GM12892 (cell line): ENCODE data around the gene ATP8B1.
"Not testable (repeated sequence)": the region's sequence is repeated elsewhere in the genome, so short reads cannot be mapped to it uniquely, and the experiment has no call there.

Experiments used
- DNase-seq: peaks from one replicate; pipeline ENCODE4 v3.0.0; 2011; ENCODE audit not compliant: insufficient read length
- FAIRE-seq: peaks from 2 replicates; lab custom pipeline; 2011; peaks lifted over from hg19 to GRCh38; lab: Jason Lieb, UNC
- POLR2A ChIP-seq: IDR thresholded peaks from 2 replicates; pipeline ENCODE4 v1.6.1; 2011; ENCODE audit warnings: low read depth, low read length, control low read depth
- POLR2AphosphoS5 ChIP-seq: IDR thresholded peaks from 2 replicates; pipeline ENCODE4 v1.6.1; 2011; ENCODE audit warnings: low read depth, low read length, control low read depth
- TAF1 ChIP-seq: IDR thresholded peaks from 2 replicates; pipeline ENCODE4 v1.6.1; 2011; ENCODE audit warnings: low read depth, mild to moderate bottlenecking, control low read depth, low read length, borderline replicate concordance

Gene ATP8B1

GRCh38 chr18:57748770-57749603 is 54.1 kb downstream of the ATP8B1 start:
- FAIRE-seq (no peak), DNase-seq (peak; percentile 9)
- TF ChIP-seq POLR2AphosphoS5 (no peak), TAF1 (no peak), POLR2A (no peak)

- no peak for DNase-seq
- no peak for FAIRE-seq
- no peak for TF ChIP-seq POLR2A
- no peak for TF ChIP-seq POLR2AphosphoS5
- TF ChIP-seq TAF1, result no peak
Measured at GRCh38 chr18:57747809-57748680, 55.1 kb downstream of the ATP8B1 start.

DNA sequence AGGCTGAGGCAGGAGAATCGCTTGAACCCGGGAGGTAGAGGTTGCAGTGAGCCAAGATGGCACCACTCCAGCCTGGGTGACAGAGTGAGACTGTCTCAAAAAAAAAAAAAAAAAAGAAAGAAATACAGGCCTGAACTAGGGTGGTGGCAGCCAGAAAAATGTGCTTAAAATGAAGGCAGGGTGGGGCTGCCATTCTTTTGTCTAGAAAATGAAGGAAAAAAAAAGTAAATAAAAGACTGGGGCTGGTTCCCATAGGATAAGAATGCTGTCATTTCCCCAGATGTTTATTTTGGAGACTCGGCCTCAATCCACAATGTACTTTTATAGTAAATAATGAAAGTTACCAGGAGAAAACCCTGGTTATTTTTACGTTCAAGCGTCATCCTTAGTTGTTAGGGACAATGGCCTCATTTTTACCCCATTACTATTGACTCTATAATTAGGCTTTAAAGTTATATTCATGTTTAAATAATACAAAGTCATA is 58.9 kb downstream of the ATP8B1 start:
- DNase-seq (no peak), FAIRE-seq (no peak)
- TF ChIP-seq TAF1 (no peak), POLR2A (no peak)

- no peak for FAIRE-seq
- no peak for TF ChIP-seq POLR2AphosphoS5
- DNase-seq, result no peak
Measured at GRCh38 chr18:57743008-57743407, 60.1 kb downstream of the ATP8B1 start.

- FAIRE-seq (no peak), DNase-seq (no peak)
- TF ChIP-seq TAF1 (no peak), POLR2AphosphoS5 (no peak), POLR2A (no peak)
Measured at GRCh38 chr18:57741273-57741672, 61.8 kb downstream of the ATP8B1 start.

DNA sequence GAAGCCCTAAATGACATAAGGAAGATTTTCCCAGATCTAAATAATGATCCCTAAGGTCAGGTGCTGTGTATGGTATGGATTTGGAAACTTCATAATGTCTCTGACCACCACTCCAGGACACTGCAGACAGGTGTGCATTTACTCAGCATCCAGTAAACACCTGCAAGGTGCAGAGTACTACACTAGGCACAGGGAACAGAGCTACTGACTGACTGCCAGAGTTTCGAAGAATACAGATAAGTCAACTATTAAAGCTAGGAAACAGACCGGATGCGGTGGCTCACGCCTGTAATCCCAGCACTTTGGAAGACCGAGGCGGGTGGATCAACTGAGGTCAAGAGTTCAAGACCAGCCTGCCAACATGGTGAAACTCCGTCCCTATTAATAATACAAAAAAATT is 65.0 kb downstream of the ATP8B1 start:
- no peak for FAIRE-seq
- TF ChIP-seq TAF1 (no peak), POLR2A (no peak), POLR2AphosphoS5 (no peak)
- no peak for DNase-seq

- no peak for TF ChIP-seq POLR2AphosphoS5
- TF ChIP-seq POLR2A, result no peak
- no peak for TF ChIP-seq TAF1
- DNase-seq, result no peak
Measured at GRCh38 chr18:57737400-57738060, 65.6 kb downstream of the ATP8B1 start.

DNA sequence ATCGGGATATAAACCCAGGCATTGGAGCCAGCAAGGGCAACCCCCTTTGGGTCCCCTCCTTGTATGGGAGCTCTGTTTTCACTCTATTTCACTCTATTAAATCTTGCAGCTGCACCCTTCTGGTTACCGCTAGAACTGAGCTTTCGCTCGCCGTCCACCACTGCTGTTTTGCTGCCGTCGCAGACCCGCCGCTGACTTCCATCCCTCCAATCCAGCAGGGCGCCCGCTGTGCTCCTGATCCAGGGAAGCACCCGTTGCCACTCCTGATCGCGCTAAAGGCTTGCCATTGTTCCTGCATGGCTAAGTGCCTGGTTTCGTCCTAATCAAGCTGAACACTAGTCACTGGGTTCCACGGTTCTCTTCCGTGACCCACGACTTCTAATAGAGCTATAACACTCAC is 68.1 kb downstream of the ATP8B1 start:
- not testable (repeated sequence) for FAIRE-seq, DNase-seq

More at GRCh38 chr18:57737400-57738060, 65.6 kb downstream of the ATP8B1 start:
- no peak for FAIRE-seq

GRCh38 chr18:57733861-57734260 is 69.3 kb downstream of the ATP8B1 start:
- FAIRE-seq (no peak), DNase-seq (no peak)
- TF ChIP-seq POLR2AphosphoS5, result no peak
- no peak for TF ChIP-seq POLR2A
- no peak for TF ChIP-seq TAF1

- TF ChIP-seq TAF1 (no peak), POLR2AphosphoS5 (no peak), POLR2A (no peak)
- DNase-seq (no peak), FAIRE-seq (no peak)
Measured at GRCh38 chr18:57730146-57730545, 73.0 kb downstream of the ATP8B1 start.

- DNase-seq, result no peak
- TF ChIP-seq POLR2A, result no peak
- TF ChIP-seq POLR2AphosphoS5, result no peak
- TF ChIP-seq TAF1, result no peak
- FAIRE-seq, result no peak
Measured at GRCh38 chr18:57728941-57729511, 74.1 kb downstream of the ATP8B1 start.
